CD4-positive, alpha-beta T cell treated with Interleukin-2 at 100 ng/mL for 4 hours (primary cell): ENCODE results near the gene STARD3.
"Not testable (repeated sequence)": the region's sequence is repeated elsewhere in the genome, so short reads cannot be mapped to it uniquely, and the experiment has no call there.

Experiments used
- DNase-seq: peaks from one replicate; pipeline ENCODE4 v3.0.0-alpha.2; 2020; ENCODE audit warnings: low spot score

The STARD3 gene

DNA sequence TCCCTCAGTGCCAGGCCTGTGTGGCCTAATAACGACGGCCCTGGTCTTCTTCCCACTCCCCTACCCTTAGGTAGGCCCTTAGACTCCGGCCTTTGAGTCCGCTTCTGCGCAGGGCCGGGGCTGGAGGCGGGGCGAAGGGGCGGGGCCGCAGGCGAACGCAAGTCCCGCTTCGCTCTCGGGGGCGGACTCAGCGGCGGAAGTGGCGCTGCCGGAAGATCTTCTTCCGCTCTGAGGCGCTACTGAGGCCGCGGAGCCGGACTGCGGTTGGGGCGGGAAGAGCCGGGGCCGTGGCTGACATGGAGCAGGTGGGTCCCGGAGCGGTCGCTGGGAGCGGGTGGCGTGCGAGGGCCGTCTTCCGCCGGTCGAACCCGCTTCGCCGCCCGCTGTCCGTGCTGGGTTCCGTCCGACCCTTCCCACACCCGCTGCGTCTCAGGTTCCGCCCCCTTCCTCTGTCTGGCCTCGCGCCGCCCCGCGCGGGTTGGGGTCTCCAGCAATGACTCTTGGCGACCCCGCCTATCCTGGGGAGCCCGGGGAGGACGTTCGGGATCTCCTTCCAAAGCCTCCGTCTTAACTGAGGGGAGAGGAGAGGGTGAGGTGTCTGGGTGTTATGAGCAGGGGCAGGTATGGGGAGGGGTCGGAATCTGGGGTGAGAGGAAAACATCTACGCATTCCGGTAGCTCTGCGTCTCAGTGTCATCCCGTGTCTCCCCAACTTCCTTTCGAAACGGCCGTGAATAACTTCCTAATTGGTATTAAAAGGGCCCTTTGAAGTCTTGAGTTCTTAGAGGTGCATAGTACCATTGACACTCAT is at the start of gene STARD3:
Gene STARD3 (plus strand): TSS at position 218 of the 810 bp plus-strand sequence. CDS start 16,388 bp downstream, outside the sequence.
- peak; percentile 89 for DNase-seq

DNA sequence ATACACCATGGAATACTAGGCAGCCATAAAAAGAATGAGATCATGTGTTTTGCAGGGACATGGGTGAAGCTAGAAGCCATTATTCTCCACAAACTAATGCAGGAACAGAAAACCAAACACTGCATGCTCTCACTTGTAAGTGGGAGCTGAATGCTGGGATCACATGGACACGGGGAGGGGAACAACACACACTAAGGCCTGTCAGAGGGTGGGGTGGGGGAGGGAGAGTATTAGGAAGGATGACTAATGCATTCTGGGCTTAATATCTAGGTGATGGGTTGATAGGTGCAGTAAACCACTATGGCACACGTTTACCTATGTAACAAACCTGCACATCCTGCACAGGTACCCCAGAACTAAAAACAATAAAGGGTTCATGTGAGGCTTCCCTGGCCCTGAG is 46.8 kb upstream of the STARD3 start:
- DNase-seq = not testable (repeated sequence)

DNA sequence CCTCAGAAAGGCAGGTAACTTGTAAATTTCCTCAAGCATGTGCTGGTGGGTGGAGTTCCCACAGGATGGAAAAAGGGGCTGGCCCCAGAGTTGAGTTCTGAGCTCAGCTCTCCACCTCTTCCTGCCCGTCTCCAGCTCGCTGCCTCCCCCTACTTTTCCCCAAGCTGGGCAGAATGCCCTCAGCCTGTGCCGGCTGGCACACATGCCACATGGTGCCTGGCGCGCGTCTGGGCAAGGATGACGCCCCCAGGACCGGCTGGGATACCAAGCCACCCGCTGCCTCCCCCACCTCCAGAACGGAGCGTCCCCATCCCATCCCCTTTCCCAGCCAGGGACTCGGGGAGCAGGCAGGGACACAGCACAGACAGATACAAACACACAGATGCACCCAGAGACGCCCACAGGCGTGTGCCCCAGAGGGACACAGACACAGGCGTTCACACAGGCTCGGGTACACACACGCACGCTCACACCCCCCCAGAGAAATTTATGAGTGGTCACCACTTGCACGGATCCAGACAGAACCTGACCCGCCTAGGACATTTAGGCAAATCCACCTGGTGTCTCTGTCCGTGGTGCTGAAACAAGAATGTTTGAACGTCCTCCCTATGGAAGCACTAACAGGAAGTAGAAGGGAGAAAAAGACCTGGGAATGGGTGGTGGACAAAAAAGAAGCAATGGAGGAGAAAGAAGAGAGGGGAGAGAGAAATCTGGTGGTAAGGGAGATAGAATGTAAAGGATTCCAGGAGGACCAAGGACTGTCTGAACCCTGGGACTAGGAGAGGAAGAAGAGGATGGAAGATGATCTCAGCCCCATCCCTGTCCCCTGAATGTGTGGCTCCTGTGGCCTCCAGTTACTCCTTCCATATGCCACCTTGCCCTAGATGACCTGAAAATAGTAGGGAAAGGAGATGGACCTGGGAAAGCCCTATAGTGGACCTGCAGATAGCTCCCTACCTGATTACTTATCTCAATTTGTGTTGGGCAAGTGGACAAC is 44.7 kb upstream of the STARD3 start:
- peak; percentile 31 for DNase-seq

- DNase-seq = no peak
These were observed 43.6 kb upstream of the STARD3 start for GRCh38 chr17:39593371-39593770.

DNA sequence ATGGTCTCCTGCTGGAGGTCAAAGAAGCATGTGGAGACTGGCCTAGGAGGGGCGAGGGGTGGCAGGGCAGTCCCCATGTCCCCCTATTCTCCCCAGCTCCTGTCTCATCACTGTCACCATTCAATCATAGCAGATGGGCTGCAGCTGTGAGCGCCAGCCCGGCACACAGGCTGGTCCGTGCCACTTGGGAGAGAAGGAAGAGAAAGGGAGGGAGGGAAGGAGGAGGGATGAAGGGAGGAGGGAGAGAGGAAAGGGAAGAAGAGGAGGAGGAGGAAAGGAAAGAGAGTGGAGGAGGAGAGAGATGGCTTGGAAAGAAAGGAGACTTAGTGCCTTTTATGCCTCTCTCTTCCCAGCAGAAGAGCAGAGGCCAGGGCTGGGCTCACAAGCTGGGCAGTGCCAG is 41.6 kb upstream of the STARD3 start:
- no peak for DNase-seq

- no peak for DNase-seq
These were observed 40.9 kb upstream of the STARD3 start for GRCh38 chr17:39595928-39596510.

GRCh38 chr17:39596543-39597267 is 40.2 kb upstream of the STARD3 start:
- DNase-seq = no peak

DNA sequence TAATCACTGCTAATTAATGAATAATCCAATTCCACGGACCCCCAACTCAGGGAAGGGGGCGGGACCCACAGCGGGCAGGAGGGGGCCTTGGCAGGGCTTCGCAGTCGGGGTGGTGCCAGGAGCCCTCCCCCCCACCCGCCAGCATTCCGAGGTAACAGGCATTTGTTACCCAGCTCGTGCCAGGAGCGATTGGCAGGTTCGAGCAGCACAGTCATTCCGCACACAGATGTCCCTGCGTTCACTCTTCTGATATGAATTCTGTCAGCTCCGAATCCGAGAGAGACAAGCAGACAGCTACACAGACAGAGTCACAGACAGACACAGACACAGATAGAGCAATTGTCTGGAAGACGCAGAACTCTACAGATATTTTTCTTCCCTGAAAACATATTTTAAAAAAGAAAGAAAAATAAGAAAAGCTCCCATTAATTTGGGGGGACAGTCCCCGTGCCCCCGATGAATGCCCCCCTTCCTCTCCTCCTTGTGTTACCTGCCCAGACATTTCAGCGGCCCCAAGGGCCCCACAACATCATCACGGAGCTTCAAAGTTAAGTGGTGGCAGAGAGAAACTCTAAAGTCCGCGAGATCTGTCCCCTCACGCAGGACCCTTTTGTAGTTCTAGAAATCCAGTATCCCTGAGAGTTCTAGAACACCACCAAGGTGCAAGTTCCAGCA is 39.4 kb upstream of the STARD3 start:
- no peak for DNase-seq

DNA sequence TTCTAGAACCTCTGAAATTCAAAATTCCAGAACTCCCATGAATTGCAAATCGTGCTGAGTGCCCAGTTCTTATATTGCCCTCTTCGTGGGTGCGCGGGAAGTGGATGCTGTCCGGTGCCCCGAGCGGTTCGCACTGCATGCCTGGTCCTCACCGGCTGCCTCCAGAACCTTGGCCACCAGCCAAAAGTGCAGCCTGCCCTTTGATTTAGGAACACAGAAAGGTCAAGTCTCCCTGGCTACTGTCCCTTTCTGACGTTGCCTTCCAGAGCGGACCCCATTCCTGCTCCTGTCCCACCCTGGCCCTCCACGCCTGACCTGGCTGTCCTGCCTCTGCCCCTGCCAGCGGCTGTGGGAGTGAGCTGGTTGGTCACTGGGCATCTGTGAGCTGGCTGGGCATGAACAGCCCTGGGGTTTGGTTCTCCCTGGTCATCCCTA is 38.9 kb upstream of the STARD3 start:
- DNase-seq = no peak

- DNase-seq = no peak
These were observed 38.3 kb upstream of the STARD3 start for GRCh38 chr17:39598630-39599003.

- DNase-seq = no peak
These were observed 37.8 kb upstream of the STARD3 start for GRCh38 chr17:39599004-39599664.

DNA sequence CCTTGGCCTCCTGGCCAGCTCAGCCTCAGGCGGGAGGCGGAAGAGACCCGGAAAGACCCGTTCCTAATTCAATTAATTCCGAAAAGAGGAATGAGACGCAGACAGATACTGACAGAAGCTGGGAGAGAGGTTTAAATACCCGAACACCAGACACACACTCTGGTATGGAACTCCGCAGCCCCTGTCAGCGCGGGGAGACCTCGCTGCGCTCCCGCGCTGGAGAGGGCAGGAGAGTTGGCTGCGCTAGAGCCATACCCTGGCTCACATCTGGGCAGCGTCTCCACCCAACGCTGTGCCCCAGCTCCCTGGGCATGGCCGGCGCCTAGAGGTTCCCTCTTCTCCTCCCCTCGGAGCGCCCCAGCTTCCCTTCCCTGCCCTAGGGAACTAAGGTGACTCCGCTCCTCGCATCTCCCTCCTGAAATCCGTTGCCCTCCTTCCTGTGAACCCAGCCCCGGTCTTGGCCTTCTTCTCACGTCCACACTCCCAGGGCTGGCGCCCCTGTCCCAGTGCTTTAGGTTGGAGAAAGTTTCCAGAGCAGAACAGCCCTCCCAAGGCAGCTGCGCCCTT is 37.2 kb upstream of the STARD3 start:
- no peak for DNase-seq

- DNase-seq = no peak
These were observed 36.5 kb upstream of the STARD3 start for GRCh38 chr17:39600288-39600996.

DNA sequence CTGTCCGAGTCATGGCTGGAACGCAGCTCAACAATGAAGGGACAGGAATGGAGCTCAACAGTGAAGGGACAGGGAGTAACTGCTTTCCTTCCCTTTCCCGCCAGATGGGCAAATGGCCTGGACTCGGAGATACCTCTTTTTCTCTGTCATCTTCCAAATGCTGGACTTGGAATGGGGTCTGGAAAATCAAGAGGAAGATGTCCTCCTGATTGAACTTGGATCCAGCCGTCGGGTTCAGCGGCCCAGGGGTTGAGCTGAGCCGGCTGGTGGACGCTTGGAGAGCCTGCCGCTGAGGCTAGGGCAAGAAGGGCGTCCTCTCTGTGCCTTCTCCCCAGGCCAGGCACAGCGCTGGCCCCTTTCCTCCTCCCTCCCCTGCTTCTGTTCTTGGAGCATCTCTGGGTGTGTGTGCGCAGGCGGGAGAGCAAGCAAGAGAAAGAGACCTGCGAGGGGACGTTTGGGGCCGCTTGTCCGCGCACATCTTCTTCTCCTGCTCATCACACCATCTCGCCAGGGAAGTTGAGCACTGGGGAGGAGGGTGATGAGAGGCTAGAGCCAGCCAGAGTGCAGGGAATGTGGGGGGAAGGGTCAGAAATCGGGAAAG is 35.8 kb upstream of the STARD3 start:
- no peak for DNase-seq

DNA sequence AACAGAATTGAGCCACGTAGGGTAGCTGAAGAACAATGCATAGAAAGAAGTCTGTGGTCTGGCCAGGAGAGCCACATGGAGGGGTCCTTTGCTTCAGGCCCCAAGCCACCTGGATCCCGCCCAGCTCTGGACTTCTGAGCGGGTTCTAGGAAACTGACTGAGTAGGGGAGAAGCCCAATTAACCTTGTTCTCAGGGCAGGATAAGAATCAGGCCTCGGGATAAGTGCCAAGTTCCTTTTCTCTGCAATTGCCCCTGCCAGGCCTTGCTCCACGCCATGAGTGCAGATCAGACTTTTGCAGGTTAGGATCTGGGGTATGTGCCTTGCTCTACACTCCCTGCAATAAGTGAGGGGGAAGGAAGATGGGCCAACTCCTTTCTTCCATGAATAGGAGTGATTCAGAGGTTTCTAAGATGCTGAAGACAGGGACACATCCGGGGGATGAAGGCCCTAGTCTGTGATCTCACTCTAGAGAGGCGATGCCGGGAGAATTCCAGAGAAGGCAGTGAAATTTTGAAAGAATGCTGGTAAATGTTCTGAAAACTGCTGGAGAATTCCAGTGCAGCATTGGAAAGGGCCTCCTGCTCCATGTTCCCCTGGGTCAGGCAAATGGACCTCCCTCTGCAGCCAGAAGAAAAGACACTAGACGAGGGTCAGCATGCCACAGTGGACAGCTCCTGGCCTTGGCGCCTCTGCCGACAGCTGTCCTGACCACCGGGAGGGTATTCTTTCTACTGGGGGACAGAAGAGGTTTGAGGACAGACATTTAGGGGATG is 35.0 kb upstream of the STARD3 start:
- no peak for DNase-seq

GRCh38 chr17:39602533-39603303 is 34.2 kb upstream of the STARD3 start:
- no peak for DNase-seq

- DNase-seq = no peak
These were observed 33.5 kb upstream of the STARD3 start for GRCh38 chr17:39603304-39604016.
